Colonic mucosa (tissue), 4 donors: Measurements from ENCODE around the gene SMPDL3A. TPM values are rescaled to one million over a fixed set of nuclear protein-coding genes. Genes with fewer than 3 reads are reported as not detected.
A peak's percentile ranks its signal among the peaks of the same experiment; 100 is the strongest.

Experiments
- DNase-seq: peaks from one replicate; pipeline ENCODE4 v3.0.0-alpha.2; 2020
- H3K27ac ChIP-seq: fragments of 200-600 bp; one replicate; pipeline ENCODE4 v1.8.0; 2021
- H3K27me3 ChIP-seq: fragments of 200-600 bp; one replicate; pipeline ENCODE4 v1.8.0; 2021
- H3K36me3 ChIP-seq: fragments of 200-600 bp; one replicate; pipeline ENCODE4 v1.8.0; 2021
- H3K4me1 ChIP-seq: fragments of 200-600 bp; one replicate; pipeline ENCODE4 v1.8.0; 2021; ENCODE audit warnings: mild to moderate bottlenecking
- H3K4me3 ChIP-seq: fragments of 200-600 bp; one replicate; pipeline ENCODE4 v1.8.0; 2021
- H3K9ac ChIP-seq, 2 donors: one replicate each; pipeline ENCODE4 v1.7.0; 2013; ENCODE audit warnings: control low read depth in 2 of 2, low read depth in 2 of 2, low read length in 2 of 2
- H3K9me3 ChIP-seq: fragments of 200-600 bp; one replicate; pipeline ENCODE4 v1.8.0; 2021
- intact Hi-C: fragments of 100-400 bp; cut with DNase I; formaldehyde crosslinking; loops from one replicate; pipeline ENCODE4 v1.14.1; 2022
- total RNA-seq, 2 donors: library from RNA; stranded (reverse); fragmentation: NEBNext Ultra II Directional in 1 of 2; extraction: Animal tissue kit (Norgen Biotek cat#: 25700) in 1 of 2; gene quantifications; one replicate each; pipeline ENCODE4 v1.2.1, GENCODE V29; 2021
- TF ChIP-seq, protein P1 (sequence below): fragments of 200-600 bp; IDR thresholded peaks from one replicate; pipeline ENCODE4 v1.8.0; 2022; ENCODE audit warnings: antibody characterized with exemption, mild to moderate bottlenecking
- donor health status: healthy.
- donor health status: DM: no; HTN: no; CAD: no.
- donor health status: DM: no; HTN: no; CAD: no.

Gene SMPDL3A
- total RNA-seq, 2 donors from 2014 or later: 47.5 to 86.5 TPM

GRCh38 chr6:122799140-122799745 is 10.2 kb downstream of the SMPDL3A start:
- Histone ChIP-seq H3K9ac (no peak overlapping the region), H3K36me3 (no peaks in the 10 kb centered on the region), H3K4me1 (peaks cover 3% of the 10 kb centered on the region), H3K4me3 (no peak overlapping the region), H3K9me3 (no peaks in the 10 kb centered on the region), H3K27ac (peak overlapping the region; percentile 81), H3K27me3 (no peaks in the 10 kb centered on the region)
- TF ChIP-seq, protein P1, sequence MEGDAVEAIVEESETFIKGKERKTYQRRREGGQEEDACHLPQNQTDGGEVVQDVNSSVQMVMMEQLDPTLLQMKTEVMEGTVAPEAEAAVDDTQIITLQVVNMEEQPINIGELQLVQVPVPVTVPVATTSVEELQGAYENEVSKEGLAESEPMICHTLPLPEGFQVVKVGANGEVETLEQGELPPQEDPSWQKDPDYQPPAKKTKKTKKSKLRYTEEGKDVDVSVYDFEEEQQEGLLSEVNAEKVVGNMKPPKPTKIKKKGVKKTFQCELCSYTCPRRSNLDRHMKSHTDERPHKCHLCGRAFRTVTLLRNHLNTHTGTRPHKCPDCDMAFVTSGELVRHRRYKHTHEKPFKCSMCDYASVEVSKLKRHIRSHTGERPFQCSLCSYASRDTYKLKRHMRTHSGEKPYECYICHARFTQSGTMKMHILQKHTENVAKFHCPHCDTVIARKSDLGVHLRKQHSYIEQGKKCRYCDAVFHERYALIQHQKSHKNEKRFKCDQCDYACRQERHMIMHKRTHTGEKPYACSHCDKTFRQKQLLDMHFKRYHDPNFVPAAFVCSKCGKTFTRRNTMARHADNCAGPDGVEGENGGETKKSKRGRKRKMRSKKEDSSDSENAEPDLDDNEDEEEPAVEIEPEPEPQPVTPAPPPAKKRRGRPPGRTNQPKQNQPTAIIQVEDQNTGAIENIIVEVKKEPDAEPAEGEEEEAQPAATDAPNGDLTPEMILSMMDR: no peak
- intact Hi-C loops: no loop called here
- no peak for DNase-seq

DNA sequence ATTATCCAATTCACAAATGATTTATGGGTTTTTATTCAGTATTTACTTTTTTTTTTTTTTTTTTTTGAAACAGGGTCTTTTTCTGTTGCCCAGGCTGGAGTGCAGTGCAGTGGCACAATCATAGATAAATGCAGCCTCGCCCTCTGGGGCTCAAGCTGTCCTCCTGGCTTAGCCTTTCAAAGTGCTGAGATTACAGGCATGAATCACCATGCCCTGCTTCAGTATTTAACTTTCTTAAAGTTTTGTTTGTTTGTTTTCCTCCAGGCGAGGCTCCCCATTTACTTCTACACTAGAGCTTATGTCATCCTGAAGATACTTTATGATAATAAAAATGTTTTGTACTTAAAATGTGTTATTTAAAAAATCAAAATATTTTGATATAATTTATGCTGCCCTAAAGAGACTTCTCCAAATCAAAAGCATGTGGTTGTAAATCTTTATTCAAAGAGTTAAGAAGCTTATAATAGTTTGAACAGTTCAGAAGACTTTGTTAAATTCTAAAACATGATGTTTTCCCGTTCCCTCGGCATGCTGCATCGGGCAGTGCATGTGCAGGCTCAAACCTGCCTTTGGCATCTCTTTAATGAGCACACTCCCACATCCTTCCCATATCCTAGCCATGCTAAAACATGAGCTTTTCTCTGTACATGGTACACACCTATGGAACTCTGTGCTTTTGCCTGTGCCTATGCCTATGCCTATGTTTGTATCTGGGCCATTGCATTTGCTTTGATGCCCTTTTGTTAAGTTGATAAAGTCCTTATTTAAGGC is 11.0 kb downstream of the SMPDL3A start:
- peak overlapping the region; percentile 81 for H3K27ac ChIP-seq
- intact Hi-C loops: no loop called here
- no peak for DNase-seq
- peaks cover 3% of the 10 kb centered on the region for H3K4me1 ChIP-seq
- no peaks in the 10 kb centered on the region for H3K36me3 ChIP-seq
- no peak overlapping the region for H3K9ac ChIP-seq
- H3K9me3 ChIP-seq: no peaks in the 10 kb centered on the region
- H3K4me3 ChIP-seq: no peak overlapping the region
- no peaks in the 10 kb centered on the region for H3K27me3 ChIP-seq
- TF ChIP-seq, protein P1: no peak

DNA sequence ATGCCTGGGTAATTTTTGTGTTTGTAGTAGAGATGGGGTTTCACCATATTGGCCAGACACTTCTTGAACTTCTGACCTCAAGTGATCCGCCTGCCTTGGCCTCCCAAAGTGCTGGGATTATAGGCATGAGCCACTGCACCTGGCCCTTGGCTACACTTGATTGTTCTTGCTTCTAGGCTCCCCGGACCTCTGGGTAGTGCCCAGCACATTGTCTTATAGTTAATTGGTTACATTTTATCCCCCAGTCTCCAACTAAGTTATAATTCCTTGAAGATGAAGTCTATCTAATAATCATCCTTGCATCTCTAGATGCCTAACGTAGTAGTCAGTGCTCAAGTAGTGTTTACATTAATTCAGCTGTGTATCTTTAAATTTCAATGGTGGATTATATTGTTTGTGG is 11.8 kb downstream of the SMPDL3A start:
- Histone ChIP-seq H3K9me3 (no peaks in the 10 kb centered on the region), H3K36me3 (no peaks in the 10 kb centered on the region), H3K27me3 (no peaks in the 10 kb centered on the region), H3K27ac (no peak overlapping the region), H3K4me3 (no peak overlapping the region), H3K9ac (no peak overlapping the region), H3K4me1 (peaks cover 3% of the 10 kb centered on the region)
- intact Hi-C loops: no loop called here
- DNase-seq: no peak
- TF ChIP-seq, protein P1: no peak

GRCh38 chr6:122801397-122801796 is 12.3 kb downstream of the SMPDL3A start:
- no peak overlapping the region for H3K4me3 ChIP-seq
- no peak overlapping the region for H3K27ac ChIP-seq
- H3K9ac ChIP-seq: no peak overlapping the region
- no peaks in the 10 kb centered on the region for H3K9me3 ChIP-seq
- intact Hi-C loops: no loop called here
- H3K27me3 ChIP-seq: no peaks in the 10 kb centered on the region
- TF ChIP-seq, protein P1: no peak
- no peaks in the 10 kb centered on the region for H3K36me3 ChIP-seq
- no peak for DNase-seq
- H3K4me1 ChIP-seq: peaks cover 3% of the 10 kb centered on the region

DNA sequence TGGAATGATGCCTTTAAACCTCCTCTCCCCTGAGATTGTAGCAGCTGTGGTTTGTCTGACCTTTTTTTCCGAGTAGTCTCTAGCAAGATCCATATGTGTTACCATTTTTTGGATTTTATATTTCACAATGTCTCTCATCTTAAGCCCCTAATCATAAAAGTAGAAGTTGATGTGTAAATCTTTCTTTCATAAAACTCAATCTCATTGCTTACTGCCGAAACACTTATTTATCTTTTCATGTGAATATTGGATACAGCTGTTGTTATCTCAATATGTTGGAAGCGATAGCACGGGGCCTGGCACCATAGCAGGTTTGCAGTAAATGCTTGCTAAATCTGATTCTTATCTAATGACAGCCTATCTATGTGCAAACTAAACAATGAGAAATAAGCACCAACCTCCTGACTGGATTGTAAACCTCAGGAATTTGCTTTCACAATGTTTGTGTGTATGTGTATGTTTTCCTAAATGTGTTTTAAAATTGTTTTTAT is 14.2 kb downstream of the SMPDL3A start:
- DNase-seq: no peak
- peaks cover 3% of the 10 kb centered on the region for H3K4me1 ChIP-seq
- TF ChIP-seq, protein P1: no peak
- H3K27ac ChIP-seq: no peak overlapping the region
- intact Hi-C loops: no loop called here
- H3K27me3 ChIP-seq: no peaks in the 10 kb centered on the region
- no peak overlapping the region for H3K4me3 ChIP-seq
- no peaks in the 10 kb centered on the region for H3K9me3 ChIP-seq
- H3K9ac ChIP-seq: no peak overlapping the region
- H3K36me3 ChIP-seq: no peaks in the 10 kb centered on the region
